Activated naive CD4-positive, alpha-beta T cell treated with anti-CD3 and anti-CD28 coated beads for 36 hours (primary cell): ENCODE measurements around the gene THSD7A. TPM values are rescaled to one million over a fixed set of nuclear protein-coding genes. Genes with fewer than 3 reads are reported as not detected.

Experiments
- CTCF ChIA-PET: fragments of 350-600 bp; sonication (Branson Sonifier 250); formaldehyde crosslinking; loops from one replicate; lab custom pipeline; 2021; ENCODE audit warnings: antibody characterized with exemption; lab: Charles Lee
- DNase-seq: peaks from one replicate; pipeline ENCODE4 v3.0.0-alpha.2; 2020
- H3K27ac Mint-ChIP-seq: one replicate; pipeline ENCODE4 v1.8.0; 2021; ENCODE audit warnings: mild to moderate bottlenecking, mixed read lengths
- H3K27me3 Mint-ChIP-seq: one replicate; pipeline ENCODE4 v1.8.0; 2021; ENCODE audit warnings: low read depth, mixed read lengths
- H3K36me3 Mint-ChIP-seq: one replicate; pipeline ENCODE4 v1.8.0; 2021; ENCODE audit warnings: low read depth, mixed read lengths
- H3K4me1 Mint-ChIP-seq: one replicate; pipeline ENCODE4 v1.8.0; 2021; ENCODE audit warnings: low read depth, mixed read lengths
- H3K4me3 Mint-ChIP-seq: one replicate; pipeline ENCODE4 v1.8.0; 2021; ENCODE audit warnings: mild to moderate bottlenecking, moderate library complexity, mixed read lengths
- H3K9me3 Mint-ChIP-seq: one replicate; pipeline ENCODE4 v1.8.0; 2021; ENCODE audit warnings: mixed read lengths
- intact Hi-C: fragments of 100-400 bp; cut with micrococcal nuclease; formaldehyde crosslinking; loops from one replicate; pipeline ENCODE4 v1.15.1; 2023
- total RNA-seq, 2 experiments: library from RNA; stranded (reverse); gene quantifications; one replicate each; pipeline ENCODE4 v1.2.3, GENCODE V29; 2021

Gene THSD7A
- total RNA-seq, 2 experiments from 2014 or later, result not detected

DNA sequence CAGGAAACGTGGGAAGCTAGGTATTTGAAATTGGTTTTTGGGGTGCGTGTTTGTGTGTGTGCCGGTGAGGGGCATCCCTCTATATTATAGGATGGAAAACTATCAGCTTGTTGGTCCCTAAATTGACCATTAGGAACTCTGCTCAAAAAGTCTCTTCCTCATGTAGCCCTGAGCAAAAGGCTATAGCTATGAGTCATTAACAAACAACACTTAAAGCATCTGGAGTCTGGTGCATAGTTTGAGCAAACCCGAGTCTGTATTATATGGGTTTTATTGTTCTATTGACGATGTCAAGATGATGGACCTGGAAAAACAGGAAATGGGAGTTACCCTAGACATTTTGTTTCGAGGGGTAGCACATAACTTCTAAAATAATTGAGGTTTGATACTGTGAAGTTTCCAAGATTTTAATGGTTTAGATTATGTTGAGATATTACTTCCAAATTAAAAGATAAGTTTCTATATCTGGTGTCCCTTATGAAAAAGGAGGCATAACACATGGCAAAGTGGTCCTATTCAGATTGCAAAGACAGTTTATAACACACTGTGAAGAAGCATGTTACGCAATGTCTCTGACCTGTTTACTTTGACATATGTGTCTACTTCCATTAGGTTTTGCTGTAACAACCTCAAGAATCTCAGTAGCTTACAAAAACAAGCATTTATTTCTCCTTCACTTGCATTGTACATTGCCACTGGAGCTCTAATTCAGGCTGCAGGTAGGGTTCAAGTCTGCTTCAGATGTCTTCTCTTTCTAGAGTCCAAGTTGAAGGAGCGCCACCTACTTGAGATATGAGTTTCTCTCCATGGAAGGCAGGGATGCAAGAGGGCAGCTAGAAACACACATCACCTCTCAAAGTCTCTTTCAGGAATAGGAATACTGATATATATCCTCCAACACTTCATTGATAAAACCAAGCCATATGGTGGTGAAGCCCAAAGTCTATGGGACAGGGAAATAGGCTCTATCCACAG is 500.6 kb downstream of the THSD7A start:
- no peaks in the 10 kb centered on the region for H3K36me3 Mint-ChIP-seq
- CTCF ChIA-PET, result no interaction called here
- H3K9me3 Mint-ChIP-seq, result no peaks in the 10 kb centered on the region
- no peak overlapping the region for H3K27ac Mint-ChIP-seq
- H3K4me3 Mint-ChIP-seq, result no peak overlapping the region
- intact Hi-C loops, result no loop called here
- no peaks in the 10 kb centered on the region for H3K4me1 Mint-ChIP-seq
- no peaks in the 10 kb centered on the region for H3K27me3 Mint-ChIP-seq
- no peak for DNase-seq

DNA sequence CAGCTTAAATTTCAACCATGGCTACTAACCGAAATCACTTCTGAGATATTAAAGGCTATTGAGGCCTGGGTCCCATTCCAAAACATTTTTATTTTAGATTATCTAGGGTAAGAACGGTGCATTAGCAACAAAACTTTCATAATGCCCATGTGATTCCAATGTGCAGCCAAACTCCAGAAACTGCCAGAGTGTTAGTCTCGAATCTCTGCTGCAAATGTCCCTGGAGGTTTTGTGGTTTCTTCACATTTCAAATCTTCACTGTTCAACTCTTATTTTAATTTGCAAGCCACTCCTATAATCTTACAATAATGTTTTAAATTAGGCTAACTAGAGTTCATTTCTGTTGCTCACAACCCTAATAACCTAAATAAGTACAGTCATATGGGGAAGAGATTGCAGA is 501.3 kb downstream of the THSD7A start:
- H3K27ac Mint-ChIP-seq, result no peak overlapping the region
- no peak for DNase-seq
- H3K4me3 Mint-ChIP-seq, result no peak overlapping the region
- no peaks in the 10 kb centered on the region for H3K9me3 Mint-ChIP-seq
- CTCF ChIA-PET, result no interaction called here
- no peaks in the 10 kb centered on the region for H3K36me3 Mint-ChIP-seq
- intact Hi-C loops, result no loop called here
- no peaks in the 10 kb centered on the region for H3K27me3 Mint-ChIP-seq
- H3K4me1 Mint-ChIP-seq, result no peaks in the 10 kb centered on the region

DNA sequence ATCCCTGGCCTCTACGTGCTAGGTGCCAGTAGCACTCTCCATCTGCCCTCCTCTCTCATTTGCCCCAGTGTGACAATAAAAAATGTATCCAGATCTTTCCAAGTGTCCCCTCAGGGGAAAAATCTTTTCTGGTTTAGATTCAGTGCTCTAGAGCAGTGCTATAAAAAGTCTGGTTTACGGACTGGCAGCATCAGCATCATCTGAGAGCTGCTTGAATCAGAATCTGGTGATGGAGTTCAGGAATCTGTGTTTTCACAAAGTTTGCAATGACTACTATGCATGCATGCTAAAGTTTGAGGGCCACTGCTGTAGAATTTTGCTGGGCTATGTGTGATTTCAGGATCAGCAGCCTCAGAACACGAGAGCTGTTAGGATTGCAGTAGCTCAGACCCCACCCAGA is 501.8 kb downstream of the THSD7A start:
- no peak overlapping the region for H3K27ac Mint-ChIP-seq
- no peak for DNase-seq
- intact Hi-C loops, result no loop called here
- H3K36me3 Mint-ChIP-seq, result no peaks in the 10 kb centered on the region
- H3K4me1 Mint-ChIP-seq, result no peaks in the 10 kb centered on the region
- H3K4me3 Mint-ChIP-seq, result no peak overlapping the region
- H3K9me3 Mint-ChIP-seq, result no peaks in the 10 kb centered on the region
- H3K27me3 Mint-ChIP-seq, result no peaks in the 10 kb centered on the region
- CTCF ChIA-PET, result no interaction called here

DNA sequence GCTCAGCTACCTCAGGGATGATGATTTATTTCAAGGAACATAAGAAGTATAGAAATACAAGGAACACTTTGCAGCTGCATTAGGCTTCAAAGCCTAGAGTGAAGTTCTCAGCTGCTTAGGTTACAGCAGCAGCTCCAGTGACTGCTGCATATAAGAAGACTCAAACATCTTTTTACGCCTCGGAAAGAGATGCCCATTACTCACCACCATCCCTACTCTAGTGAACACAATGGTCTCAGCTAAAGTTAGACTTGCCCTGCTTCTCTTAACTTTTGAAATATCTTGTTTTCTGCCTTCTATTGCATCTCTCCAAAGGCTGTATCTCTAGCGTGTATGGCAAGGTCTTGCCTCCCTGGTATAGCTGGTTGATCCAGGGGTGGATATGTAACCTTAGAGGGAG is 502.4 kb downstream of the THSD7A start:
- DNase-seq, result no peak
- CTCF ChIA-PET, result no interaction called here
- Mint-ChIP-seq H3K27ac (no peak overlapping the region), H3K4me3 (no peak overlapping the region), H3K4me1 (no peaks in the 10 kb centered on the region), H3K36me3 (no peaks in the 10 kb centered on the region), H3K9me3 (no peaks in the 10 kb centered on the region), H3K27me3 (no peaks in the 10 kb centered on the region)
- intact Hi-C loops, result no loop called here

DNA sequence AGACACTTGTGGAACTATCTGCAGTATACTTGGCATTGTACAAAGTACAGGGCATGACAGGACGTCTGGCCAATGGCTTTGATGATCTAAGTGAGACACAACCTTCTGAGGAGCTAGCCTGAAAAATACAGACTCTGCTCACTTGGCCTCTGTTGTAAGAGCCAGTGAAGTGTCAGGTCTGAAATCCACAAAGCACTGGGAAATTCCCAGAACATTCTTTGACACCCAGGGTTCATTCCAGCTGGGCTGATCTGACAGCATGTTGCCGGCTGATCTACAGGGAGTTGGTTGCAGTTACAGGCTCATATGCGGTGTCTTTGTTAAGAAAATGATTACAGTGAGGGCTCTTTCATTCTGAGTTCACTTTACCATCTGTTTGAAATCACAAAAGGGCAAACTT is 503.7 kb downstream of the THSD7A start:
- CTCF ChIA-PET, result no interaction called here

DNA sequence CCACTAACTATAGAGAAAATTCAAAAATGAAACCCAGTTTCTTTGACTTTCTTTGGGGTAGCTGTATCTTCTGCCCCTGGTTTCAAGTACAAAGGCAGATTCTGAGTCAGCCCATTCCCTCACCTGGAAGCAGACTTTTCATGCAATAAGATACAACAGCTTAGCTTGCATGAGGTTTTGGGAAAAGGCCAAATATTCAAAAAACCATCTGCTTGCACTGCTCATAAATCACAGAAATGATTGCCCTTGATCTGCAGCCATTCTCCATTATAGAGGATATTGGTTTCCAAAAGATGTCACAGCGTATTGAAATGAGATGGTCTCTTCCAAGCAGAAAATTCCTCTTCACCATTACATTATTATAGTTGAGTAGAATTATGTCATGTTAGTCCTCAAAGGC is 504.4 kb downstream of the THSD7A start:
- H3K4me3 Mint-ChIP-seq, result no peak overlapping the region
- H3K27me3 Mint-ChIP-seq, result no peaks in the 10 kb centered on the region
- no peaks in the 10 kb centered on the region for H3K4me1 Mint-ChIP-seq
- H3K36me3 Mint-ChIP-seq, result no peaks in the 10 kb centered on the region
- no peak overlapping the region for H3K27ac Mint-ChIP-seq
- intact Hi-C loops, result no loop called here
- DNase-seq, result no peak
- CTCF ChIA-PET, result no interaction called here
- H3K9me3 Mint-ChIP-seq, result no peaks in the 10 kb centered on the region

More for the DNA sequence above, 503.7 kb downstream of the THSD7A start:
- DNase-seq, result no peak
- Mint-ChIP-seq H3K4me3 (no peak overlapping the region), H3K36me3 (no peaks in the 10 kb centered on the region), H3K9me3 (no peaks in the 10 kb centered on the region), H3K27me3 (no peaks in the 10 kb centered on the region), H3K27ac (no peak overlapping the region), H3K4me1 (no peaks in the 10 kb centered on the region)
- intact Hi-C loops, result no loop called here
